ENCODE data around the gene IRAK1. TPM values are rescaled to one million over a fixed set of nuclear protein-coding genes. Genes with fewer than 3 reads are reported as not detected.

The IRAK1 gene
- total RNA-seq, 1 experiment from 2014 or later = 147 TPM

DNA sequence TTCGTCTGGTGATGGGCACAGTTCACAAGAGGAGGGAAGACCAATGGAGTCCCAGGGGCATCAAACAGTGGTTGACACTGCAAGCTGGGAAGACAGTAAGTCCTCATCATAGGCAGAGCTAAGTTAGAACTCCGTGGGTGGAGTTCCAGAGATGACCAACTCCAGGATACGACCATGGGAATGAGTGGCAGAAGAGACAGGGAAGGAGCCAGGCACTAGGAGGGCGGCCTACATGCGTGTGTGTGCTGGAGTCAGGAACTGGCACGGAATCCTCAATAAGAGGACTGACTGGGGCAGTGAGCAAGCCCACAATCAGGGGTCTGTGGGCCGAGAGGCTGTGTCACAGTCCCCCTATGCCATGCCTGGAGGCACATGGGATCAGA is 30.4 kb upstream of the IRAK1 start:
- H3K36me3 ChIP-seq (ENCODE audit: insufficient read depth, low read length, poor library complexity, severe bottlenecking) = no peaks in the 10 kb centered on the region
- H3K4me3 ChIP-seq (ENCODE audit: low read depth, low read length, poor library complexity, severe bottlenecking) = no peak overlapping the region
- DNase-seq (ENCODE audit: low spot score) = no peak
- TF ChIP-seq EZH2 (IDR thresholded peaks at IDR 0.05; ENCODE audit: borderline replicate concordance, low read depth, low read length, poor library complexity, severe bottlenecking) = no peak
- TF ChIP-seq, protein P1, sequence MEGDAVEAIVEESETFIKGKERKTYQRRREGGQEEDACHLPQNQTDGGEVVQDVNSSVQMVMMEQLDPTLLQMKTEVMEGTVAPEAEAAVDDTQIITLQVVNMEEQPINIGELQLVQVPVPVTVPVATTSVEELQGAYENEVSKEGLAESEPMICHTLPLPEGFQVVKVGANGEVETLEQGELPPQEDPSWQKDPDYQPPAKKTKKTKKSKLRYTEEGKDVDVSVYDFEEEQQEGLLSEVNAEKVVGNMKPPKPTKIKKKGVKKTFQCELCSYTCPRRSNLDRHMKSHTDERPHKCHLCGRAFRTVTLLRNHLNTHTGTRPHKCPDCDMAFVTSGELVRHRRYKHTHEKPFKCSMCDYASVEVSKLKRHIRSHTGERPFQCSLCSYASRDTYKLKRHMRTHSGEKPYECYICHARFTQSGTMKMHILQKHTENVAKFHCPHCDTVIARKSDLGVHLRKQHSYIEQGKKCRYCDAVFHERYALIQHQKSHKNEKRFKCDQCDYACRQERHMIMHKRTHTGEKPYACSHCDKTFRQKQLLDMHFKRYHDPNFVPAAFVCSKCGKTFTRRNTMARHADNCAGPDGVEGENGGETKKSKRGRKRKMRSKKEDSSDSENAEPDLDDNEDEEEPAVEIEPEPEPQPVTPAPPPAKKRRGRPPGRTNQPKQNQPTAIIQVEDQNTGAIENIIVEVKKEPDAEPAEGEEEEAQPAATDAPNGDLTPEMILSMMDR (conservative IDR thresholded peaks at IDR 0.05; ENCODE audit: low read depth, low read length) = no peak
- ChIA-PET CTCF (no interaction called here), POLR2A (ENCODE audit: low non-redundant PET) (no interaction called here)
- H3K27me3 ChIP-seq (replicated peaks; ENCODE audit: insufficient read depth, low read depth, low read length, poor library complexity) = no peaks in the 10 kb centered on the region
- H3K4me1 ChIP-seq (ENCODE audit: insufficient read depth, low read length, poor library complexity, severe bottlenecking) = peaks cover 16% of the 10 kb centered on the region
- no peak overlapping the region for H3K27ac ChIP-seq (ENCODE audit: low read depth, low read length, poor library complexity, severe bottlenecking)
- no TSS peak for BruUV-seq (replicated peaks)
- no peaks in the 10 kb centered on the region for H3K9me3 ChIP-seq (ENCODE audit: low read depth, low read length, poor library complexity, severe bottlenecking)
- intact Hi-C loops (cut with micrococcal nuclease; ENCODE audit: unreplicated experiment) = loop anchor here (2.0 kb wide), 1 partner anchor 37 kb away; no protein-coding TSS in a partner anchor

DNA sequence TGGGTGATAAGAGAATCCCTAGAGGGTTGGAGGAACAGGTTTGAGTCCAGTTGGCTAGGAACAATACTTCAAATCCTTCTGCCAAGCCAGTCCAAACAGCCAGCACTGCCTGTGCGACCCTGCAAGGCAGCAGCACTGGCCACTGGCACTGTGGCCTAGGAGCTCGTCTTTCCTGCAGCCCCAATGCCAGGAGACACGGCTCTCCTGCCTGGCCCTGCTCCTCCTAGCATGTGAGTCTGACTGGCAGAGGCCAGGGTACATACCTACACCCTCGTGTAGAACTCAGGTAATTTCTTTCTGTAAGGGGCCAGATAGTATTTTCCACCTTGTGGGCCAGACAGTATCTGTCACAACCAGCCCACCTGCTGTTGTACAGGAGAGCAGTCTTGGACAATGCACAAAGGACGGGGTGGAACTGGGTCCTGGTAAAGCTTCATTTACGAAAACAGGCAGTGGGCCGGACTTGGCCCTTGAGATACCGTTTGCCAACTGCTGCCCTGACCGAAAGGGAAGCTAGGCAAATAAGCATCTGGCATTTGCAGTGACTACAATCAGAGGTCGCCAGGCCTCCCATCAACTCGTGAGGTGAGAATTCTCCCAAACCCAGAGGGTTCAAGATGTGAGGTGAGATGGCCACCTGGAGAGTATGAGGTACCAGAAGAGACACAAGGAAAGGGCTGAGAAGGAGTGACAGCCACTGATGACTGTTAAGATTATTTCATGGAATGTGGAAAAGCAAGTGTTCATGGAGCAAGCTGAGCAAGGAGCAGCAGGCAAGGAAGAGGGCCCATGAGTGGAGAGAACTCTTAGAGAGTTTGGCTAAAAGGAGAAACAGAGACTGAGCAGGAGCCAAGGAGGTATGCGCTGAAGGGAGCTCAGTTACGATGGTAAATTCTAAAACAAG is 29.8 kb upstream of the IRAK1 start:
- intact Hi-C loops (cut with micrococcal nuclease; ENCODE audit: unreplicated experiment) = loop anchor here (2.0 kb wide), 1 partner anchor 37 kb away; no protein-coding TSS in a partner anchor
- ChIA-PET POLR2A (ENCODE audit: low non-redundant PET) (no interaction called here), CTCF (no interaction called here)
- DNase-seq (ENCODE audit: low spot score) = no peak
- Histone ChIP-seq H3K4me3 (ENCODE audit: low read depth, low read length, poor library complexity, severe bottlenecking) (no peak overlapping the region), H3K4me1 (ENCODE audit: insufficient read depth, low read length, poor library complexity, severe bottlenecking) (peaks cover 16% of the 10 kb centered on the region), H3K27me3 (replicated peaks; ENCODE audit: insufficient read depth, low read depth, low read length, poor library complexity) (no peaks in the 10 kb centered on the region), H3K36me3 (ENCODE audit: insufficient read depth, low read length, poor library complexity, severe bottlenecking) (no peaks in the 10 kb centered on the region), H3K27ac (ENCODE audit: low read depth, low read length, poor library complexity, severe bottlenecking) (no peak overlapping the region), H3K9me3 (ENCODE audit: low read depth, low read length, poor library complexity, severe bottlenecking) (no peaks in the 10 kb centered on the region)
- no TSS peak for BruUV-seq (replicated peaks)
- TF ChIP-seq, protein P1 (conservative IDR thresholded peaks at IDR 0.05; ENCODE audit: low read depth, low read length) = no peak
- no peak for TF ChIP-seq EZH2 (IDR thresholded peaks at IDR 0.05; ENCODE audit: borderline replicate concordance, low read depth, low read length, poor library complexity, severe bottlenecking)

DNA sequence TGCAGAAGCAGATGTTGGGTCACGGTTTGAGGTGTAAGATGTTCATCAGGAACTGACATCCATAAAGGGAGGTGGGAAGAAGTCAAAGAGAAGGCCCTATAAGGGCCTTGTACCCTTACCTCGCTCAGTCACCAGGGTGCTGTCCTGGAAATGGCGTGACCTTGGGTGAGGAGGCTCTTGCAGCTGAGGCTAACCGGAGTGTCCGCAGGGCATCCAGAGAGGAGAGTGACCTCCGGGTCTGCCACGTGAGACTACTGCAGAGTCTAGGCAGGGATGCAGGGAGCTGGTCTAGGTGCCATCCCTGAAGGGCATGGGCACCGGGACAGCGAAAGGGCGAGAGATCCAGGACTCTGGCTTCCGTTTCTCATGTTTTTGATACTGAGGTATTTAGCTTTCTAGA is 28.7 kb upstream of the IRAK1 start:
- CTCF ChIA-PET = no interaction called here
- Histone ChIP-seq H3K36me3 (ENCODE audit: insufficient read depth, low read length, poor library complexity, severe bottlenecking) (no peaks in the 10 kb centered on the region), H3K9me3 (ENCODE audit: low read depth, low read length, poor library complexity, severe bottlenecking) (no peaks in the 10 kb centered on the region), H3K27ac (ENCODE audit: low read depth, low read length, poor library complexity, severe bottlenecking) (no peak overlapping the region), H3K4me1 (ENCODE audit: insufficient read depth, low read length, poor library complexity, severe bottlenecking) (peaks cover 16% of the 10 kb centered on the region), H3K4me3 (ENCODE audit: low read depth, low read length, poor library complexity, severe bottlenecking) (no peak overlapping the region), H3K27me3 (replicated peaks; ENCODE audit: insufficient read depth, low read depth, low read length, poor library complexity) (no peaks in the 10 kb centered on the region)
- TF ChIP-seq, protein P1 (conservative IDR thresholded peaks at IDR 0.05; ENCODE audit: low read depth, low read length) = no peak
- TF ChIP-seq EZH2 (IDR thresholded peaks at IDR 0.05; ENCODE audit: borderline replicate concordance, low read depth, low read length, poor library complexity, severe bottlenecking) = no peak
- BruUV-seq (replicated peaks) = no TSS peak
- DNase-seq (ENCODE audit: low spot score) = no peak
- intact Hi-C loops (cut with micrococcal nuclease; ENCODE audit: unreplicated experiment) = no loop called here
- POLR2A ChIA-PET (ENCODE audit: low non-redundant PET) = no interaction called here
